DOHH2 (cell line): ENCODE measurements around the gene GNPNAT1.

Source experiments
- CTCF ChIP-seq: fragments of 200-600 bp; sonication (generic); IDR thresholded peaks from one replicate; pipeline ENCODE4 v1.5.1; 2014; ENCODE audit warnings: antibody characterized with exemption, mild to moderate bottlenecking, low read depth, low read length; ENCODE audit not compliant: poor library complexity, severe bottlenecking
- EZH2phosphoT487 ChIP-seq: fragments of 200-600 bp; sonication (generic); IDR thresholded peaks from 2 replicates; pipeline ENCODE4 v1.6.1; 2017; ENCODE audit warnings: borderline replicate concordance, mild to moderate bottlenecking, antibody characterized with exemption, low read length, moderate library complexity, mixed read lengths

- TF ChIP-seq CTCF (no peak), EZH2phosphoT487 (no peak)
These were observed 2.3 kb downstream of the GNPNAT1 start for GRCh38 chr14:52789118-52789517.
